ENCODE measurements around the gene TSC22D4.
A peak's percentile ranks its signal among the peaks of the same experiment; 100 is the strongest.

The TSC22D4 gene

GRCh38 chr7:100435401-100436304, 43.4 kb downstream of the TSC22D4 start:
- peak overlapping the region; percentile 100 for H3K27ac ChIP-seq
- TF ChIP-seq CTCF (conservative IDR thresholded peaks at IDR 0.05): no peak

- peak overlapping the region; percentile 100 for H3K27ac ChIP-seq
- no peak for TF ChIP-seq CTCF (conservative IDR thresholded peaks at IDR 0.05)
Observed at GRCh38 chr7:100434297-100435144, 44.5 kb downstream of the TSC22D4 start.

- no peak for TF ChIP-seq CTCF (conservative IDR thresholded peaks at IDR 0.05)
- peak overlapping the region; percentile 100 for H3K27ac ChIP-seq
Observed at GRCh38 chr7:100433592-100434296, 45.3 kb downstream of the TSC22D4 start.

- no peak for TF ChIP-seq CTCF (conservative IDR thresholded peaks at IDR 0.05)
- peak overlapping the region; percentile 100 for H3K27ac ChIP-seq
Observed at GRCh38 chr7:100433276-100433591, 45.8 kb downstream of the TSC22D4 start.

GRCh38 chr7:100432621-100433275, 46.3 kb downstream of the TSC22D4 start:
- peak overlapping the region; percentile 100 for H3K27ac ChIP-seq
- no peak for TF ChIP-seq CTCF (conservative IDR thresholded peaks at IDR 0.05)

GRCh38 chr7:100432053-100432452, 47.0 kb downstream of the TSC22D4 start:
- H3K27ac ChIP-seq: peak overlapping the region; percentile 100
- no peak for TF ChIP-seq CTCF (conservative IDR thresholded peaks at IDR 0.05)

Data from VCaP (cell line).